AG08396 (cell line): Measurements from ENCODE around the gene RGS11.
A peak's percentile ranks its signal among the peaks of the same experiment; 100 is the strongest.
"Not testable (repeated sequence)": the region's sequence is repeated elsewhere in the genome, so short reads cannot be mapped to it uniquely, and the experiment has no call there.

Experiments
- DNase-seq: peaks from one replicate; pipeline ENCODE4 v3.0.0; 2012; ENCODE audit warnings: low spot score, mixed read lengths

Gene RGS11

GRCh38 chr16:263182-263774 lies 12.5 kb downstream of the RGS11 start:
- no peak for DNase-seq

DNA sequence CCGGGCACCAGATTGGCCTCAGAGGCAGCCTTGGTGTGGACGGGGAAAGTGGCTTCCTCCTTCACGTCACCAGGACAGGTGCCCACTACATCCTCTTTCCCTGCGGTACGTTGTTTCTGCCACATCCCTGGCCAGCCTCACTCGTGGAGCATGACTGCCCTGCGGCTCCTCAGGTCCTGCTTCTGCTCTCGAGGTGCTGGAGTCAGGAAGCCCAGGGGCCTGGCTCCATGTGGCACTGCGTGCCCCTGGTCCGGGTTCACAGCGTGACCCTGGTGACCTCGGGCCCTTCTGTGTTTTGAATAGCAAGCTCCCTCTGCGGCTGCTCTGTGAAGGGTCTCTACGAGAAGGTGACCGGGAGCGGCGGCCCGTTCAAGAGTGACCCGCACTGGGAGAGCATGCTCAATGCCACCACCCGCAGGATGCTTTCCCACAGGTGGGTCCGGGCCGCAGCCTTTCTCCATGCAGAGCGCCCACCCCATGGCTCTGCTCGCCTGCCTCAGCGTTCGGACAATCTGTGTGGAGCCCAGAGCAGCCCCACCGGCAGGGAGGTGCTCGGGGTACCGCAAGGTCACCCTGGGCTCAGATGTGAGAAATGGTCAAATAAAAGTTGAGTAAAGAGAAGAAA lies 13.5 kb downstream of the RGS11 start:
- no peak for DNase-seq

DNA sequence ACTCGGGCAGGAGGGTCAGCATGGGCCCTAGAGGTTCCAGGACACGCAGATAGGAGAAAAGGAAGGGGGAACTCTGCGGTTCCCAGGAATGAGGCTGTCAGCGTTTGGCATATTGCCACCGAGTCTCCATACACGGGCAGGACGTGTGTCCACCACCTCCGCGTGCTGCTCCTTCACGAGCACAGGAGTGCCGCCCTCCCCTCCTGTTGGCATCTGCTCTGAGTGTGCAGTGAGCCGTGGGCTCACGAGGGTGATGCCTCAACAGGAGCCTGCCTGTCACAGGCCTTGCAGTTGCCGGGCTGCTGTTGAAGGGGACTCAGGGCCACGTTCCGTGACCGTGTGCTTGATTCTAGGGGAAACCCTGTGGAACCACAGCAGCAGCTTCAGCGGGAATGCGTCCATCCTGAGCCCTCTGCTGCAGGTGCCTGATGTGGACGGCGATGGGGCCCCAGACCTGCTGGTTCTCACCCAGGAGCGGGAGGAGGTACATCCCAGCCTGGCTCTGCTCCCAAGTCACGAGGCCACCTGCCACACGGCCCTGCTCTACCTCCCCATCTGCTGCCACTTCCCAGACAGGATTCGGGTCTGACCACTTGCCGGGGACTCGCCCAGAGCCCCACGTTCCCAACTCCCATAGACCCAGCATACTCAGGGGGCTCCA lies 14.6 kb downstream of the RGS11 start:
- DNase-seq, result peak; percentile 3

- no peak for DNase-seq
Observed at GRCh38 chr16:260326-260725, 15.4 kb downstream of the RGS11 start.

- no peak for DNase-seq
Observed at GRCh38 chr16:259814-260253, 15.9 kb downstream of the RGS11 start.

GRCh38 chr16:259226-259625 lies 16.5 kb downstream of the RGS11 start:
- DNase-seq, result no peak

DNA sequence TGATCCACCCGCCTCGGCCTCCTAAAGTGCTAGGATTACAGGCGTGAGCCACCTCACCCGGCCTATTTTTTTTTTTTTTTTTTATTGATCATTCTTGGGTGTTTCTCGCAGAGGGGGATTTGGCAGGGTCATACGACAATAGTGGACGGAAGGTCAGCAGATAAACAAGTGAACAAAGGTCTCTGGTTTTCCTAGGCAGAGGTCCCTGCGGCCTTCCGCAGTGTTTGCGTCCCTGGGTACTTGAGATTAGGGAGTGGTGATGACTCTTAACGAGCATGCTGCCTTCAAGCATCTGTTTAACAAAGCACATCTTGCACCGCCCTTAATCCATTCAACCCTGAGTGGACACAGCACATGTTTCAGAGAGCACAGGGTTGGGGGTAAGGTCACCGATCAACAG lies 17.7 kb downstream of the RGS11 start:
- not testable (repeated sequence) for DNase-seq

GRCh38 chr16:255183-255582 lies 20.6 kb downstream of the RGS11 start:
- no peak for DNase-seq

DNA sequence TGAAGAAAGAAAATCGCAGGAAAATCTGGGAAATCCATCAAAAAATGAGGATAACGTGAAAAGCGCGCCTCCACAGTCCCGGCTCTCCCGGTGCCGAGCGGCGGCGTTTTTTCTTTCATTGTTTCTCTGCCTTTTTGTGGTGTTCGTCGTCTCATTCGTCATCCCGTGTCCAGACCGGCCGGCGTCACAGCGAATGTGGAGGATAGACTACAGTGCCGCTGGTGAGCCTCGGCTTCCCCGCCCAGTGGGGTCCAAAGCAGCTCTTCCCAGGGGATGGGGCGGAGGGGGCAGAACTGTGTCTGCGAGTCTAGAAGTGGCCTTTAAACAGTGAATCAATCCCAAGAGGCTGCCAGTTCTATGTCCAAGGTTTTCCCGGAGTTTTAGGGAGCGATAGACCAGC lies 21.3 kb downstream of the RGS11 start:
- no peak for DNase-seq

- no peak for DNase-seq
Observed at GRCh38 chr16:253833-254232, 21.9 kb downstream of the RGS11 start.

DNA sequence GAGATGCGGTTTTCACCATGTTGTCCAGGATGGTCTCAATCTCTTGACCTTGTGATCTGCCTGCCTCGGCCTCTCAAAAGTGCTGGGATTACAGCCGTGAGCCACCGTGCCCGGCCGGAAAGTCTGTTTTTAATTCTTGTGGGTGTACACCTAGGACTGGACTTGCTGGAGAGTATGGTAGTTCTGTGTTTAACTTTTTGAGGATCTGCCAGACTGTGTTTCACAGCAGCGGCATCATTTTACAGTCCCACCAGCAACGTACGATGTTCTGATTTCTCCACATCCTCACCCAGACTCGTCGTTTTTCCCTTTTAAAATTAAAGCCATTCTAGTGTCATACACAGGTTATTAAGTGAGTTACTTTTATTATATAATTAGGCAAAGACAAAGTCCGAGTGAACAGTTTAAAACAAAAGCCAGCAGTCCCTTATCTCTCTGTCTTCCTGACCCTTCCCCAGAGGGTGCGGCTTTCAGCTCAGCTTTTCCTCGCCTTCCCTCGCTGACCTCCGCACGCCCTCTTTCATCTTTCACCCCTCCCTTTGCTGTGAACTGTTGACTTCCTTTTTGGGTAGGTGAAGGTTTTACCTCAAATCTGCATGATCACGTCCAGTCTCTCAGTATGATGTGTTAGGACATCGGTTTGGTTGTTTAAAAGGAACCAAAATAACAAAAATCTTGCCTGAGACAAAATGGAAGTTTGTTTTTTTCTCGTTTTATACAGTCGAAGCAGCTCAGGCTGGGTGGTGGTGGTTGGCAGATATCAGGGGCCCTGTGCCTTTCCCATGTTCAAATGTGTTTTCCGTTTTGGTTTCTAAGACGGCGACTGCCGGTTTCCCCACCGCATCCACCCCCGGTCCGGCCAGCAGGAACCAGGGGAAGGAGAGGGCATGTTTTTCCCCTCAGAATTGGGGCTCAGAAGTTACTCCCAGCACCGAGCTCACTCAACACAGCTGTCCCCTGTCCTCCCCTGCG lies 23.1 kb downstream of the RGS11 start:
- no peak for DNase-seq

- no peak for DNase-seq
Observed at GRCh38 chr16:249431-249830, 26.3 kb downstream of the RGS11 start.

DNA sequence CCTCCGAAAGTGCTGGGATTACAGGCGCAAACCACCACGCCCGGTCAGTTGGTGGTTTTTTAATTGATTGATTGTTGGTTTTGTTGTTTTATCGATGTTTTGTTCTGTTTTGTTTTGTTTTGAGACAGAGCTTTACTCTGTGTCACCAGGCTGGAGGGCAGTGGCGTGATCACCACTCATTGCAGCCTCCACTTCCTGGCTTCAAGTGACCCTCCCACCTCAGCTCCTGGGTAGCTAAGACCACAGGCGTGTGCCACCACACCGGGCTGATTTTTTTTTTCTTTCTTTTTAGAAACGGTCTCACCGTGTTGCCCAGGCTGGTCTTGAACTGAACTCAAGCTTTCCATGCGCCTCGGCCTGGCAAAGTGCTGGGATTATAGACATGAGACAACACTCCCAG lies 28.7 kb downstream of the RGS11 start:
- no peak for DNase-seq

DNA sequence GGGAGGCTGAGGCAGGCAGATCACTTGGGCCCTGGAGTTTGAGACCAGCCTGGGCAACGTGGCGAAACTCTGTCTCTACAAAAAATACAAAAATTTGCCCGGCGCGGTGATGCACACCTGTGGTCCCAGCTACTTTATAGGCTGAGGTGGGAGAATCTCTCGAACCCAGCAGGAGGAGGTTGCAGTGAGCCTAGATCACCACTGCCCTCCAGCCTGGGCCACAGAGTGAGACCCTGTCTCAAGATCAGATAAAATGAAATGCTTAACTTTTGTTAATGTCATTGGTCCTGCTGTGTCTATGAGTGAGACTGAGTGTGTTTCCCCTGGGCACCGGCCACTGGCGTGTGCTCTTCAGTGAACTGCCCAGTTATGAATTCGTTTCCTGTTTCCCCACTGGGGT lies 30.6 kb downstream of the RGS11 start:
- DNase-seq, result no peak

DNA sequence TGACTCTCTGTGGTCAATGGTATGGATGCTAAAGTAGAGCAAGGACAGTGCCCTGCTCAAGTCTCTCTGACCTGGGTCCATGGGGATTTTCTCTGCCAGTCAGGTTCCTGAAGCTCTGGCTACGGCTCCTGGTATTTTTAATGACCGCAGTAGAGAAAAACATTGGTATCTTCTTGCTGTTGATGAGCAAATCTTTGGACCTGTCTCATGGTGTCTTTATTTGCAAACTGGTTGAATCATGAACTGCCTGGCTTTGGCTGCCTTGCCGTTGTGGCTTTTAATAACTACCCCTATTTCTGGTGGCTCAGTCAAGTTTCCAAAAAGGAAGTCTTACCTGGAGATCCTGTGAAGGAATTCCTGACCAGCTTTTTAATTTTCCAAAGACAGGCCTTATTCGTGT lies 32.4 kb downstream of the RGS11 start:
- DNase-seq, result no peak

- no peak for DNase-seq
Observed at GRCh38 chr16:242281-242680, 33.5 kb downstream of the RGS11 start.

DNA sequence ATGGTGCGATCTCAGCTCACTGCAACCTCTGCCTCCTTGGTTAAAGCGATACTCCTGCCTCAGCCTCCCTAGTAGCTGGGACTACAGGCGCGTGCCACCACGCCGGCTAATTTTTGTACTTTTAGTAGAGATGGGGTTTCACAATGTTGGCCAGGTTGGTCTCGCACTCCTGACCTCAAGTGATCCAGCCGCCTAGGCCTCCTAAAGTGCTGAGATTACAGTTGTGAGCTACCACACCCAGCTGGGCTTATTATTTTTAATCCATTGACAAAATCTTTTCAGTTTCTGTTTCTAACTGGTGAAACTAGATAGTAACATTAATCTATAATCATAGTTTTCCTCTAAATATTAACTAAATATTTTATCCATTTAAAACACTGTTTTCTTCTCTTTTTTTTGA lies 35.2 kb downstream of the RGS11 start:
- DNase-seq, result no peak

- peak; percentile 36 for DNase-seq
Observed at GRCh38 chr16:239948-240277, 35.8 kb downstream of the RGS11 start.

DNA sequence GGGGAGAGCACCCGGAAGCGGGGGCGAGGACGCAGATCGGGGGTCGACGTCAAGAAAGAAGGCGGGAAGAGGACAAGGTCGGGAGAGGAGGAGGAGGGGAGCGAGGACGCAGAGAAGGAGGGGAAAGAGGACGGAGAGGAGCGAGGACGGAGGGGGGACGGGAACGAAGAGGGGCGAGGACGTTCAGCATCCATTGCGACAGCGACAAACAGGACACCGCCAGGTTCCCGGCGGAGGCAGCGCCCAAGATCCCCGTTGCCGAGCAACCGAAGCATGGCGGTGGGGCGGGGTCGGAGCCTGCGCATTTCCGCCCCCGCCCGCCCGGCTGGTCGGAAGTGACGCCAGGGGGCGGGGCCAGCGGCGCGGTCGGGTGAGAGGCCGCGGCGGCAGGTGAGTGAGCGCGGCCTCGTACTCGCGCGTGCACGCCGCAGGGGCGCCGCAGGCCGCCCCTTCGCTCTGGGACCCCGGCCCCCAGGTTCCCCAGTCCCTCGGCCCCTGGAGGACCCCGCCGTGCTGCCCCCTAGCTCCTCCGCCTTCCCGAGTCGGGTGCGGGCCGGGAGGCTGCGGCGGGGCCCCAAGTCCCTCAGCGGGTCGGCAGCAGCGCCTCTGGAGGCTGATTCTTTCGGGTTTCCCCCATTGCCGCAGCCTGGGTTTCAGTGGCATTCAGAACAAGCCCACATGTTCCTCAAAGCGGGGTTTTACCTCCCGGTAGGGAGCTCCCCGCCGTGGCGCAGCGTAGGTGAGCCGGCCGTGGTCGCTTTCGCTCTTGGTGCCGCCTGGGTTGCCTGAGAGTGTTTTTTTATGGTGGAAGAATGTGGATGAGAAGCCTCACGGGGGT lies 41.1 kb downstream of the RGS11 start, which contains the start of gene FAM234A:
TSS of gene FAM234A (plus strand) at position 354 of the 838 bp plus-strand sequence. CDS start 19,593 bp downstream, outside the sequence.
- peak; percentile 98 for DNase-seq

DNA sequence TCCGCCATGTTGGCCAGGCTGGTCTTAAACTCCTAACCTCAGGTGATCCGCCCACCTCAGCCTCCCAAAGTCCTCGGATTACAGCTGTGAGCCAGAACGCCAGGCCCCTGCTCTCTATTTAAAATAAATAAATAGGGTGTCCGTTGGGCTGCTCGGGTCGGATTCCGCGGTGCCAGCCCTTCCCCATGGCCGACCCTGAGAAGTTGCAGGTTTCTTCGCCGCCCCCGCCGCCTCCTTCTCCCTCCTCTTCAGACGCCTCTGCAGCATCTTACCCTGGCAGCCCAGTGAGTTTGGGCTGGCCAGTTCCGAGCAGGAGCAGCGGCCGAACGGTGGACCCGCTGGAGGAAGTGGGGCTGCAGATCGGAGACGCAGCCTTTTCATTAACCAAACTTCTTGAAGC lies 44.8 kb downstream of the RGS11 start:
- no peak for DNase-seq

GRCh38 chr16:230351-230750 lies 45.4 kb downstream of the RGS11 start:
- not testable (repeated sequence) for DNase-seq
